Measurements from ENCODE around the gene ASIC4.

ASIC4 gene

GRCh38 chr2:219563271-219563928 is 49.1 kb downstream of the ASIC4 start:
- no peak for DNase-seq (ENCODE audit: low read depth)
- TF ChIP-seq CTCF (IDR thresholded peaks at IDR 0.05; ENCODE audit: low read depth, low read length) (no peak), MAX (IDR thresholded peaks at IDR 0.05; ENCODE audit: low read depth, low read length) (no peak), MYC (IDR thresholded peaks at IDR 0.05; ENCODE audit: low read depth, low read length) (no peak), POLR2A (IDR thresholded peaks at IDR 0.05; ENCODE audit: extremely low read depth, insufficient read length) (no peak)
- no peak overlapping the region for H3K4me3 ChIP-seq (ENCODE audit: low read depth, low read length)

GRCh38 chr2:219565130-219566080 is 51.1 kb downstream of the ASIC4 start:
- TF ChIP-seq MYC (IDR thresholded peaks at IDR 0.05; ENCODE audit: low read depth, low read length), result no peak
- TF ChIP-seq CTCF (IDR thresholded peaks at IDR 0.05; ENCODE audit: low read depth, low read length), result no peak
- TF ChIP-seq MAX (IDR thresholded peaks at IDR 0.05; ENCODE audit: low read depth, low read length), result no peak
- TF ChIP-seq POLR2A (IDR thresholded peaks at IDR 0.05; ENCODE audit: extremely low read depth, insufficient read length), result no peak
- no peak overlapping the region for H3K4me3 ChIP-seq (ENCODE audit: low read depth, low read length)
- no peak for DNase-seq (ENCODE audit: low read depth)

DNA sequence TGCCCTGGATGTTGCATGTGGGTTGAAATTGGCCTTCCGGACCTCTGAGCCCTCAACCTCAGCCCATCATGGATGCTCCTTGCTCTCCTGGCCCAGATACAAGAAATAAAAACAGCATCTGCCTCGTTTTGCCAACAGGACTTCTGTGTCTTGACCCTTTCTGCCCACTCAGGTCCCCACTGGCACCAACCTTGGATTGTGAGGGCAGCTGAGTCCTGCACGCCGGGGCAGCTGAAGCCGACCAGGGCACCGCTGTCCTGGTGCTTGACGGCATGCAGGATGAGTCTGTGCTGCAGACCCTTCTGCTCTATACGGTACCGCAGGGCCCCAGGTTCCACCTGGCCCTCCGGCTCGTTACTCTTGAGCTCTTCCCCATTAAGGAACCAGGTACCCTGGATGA is 52.4 kb downstream of the ASIC4 start:
- no peak overlapping the region for H3K4me3 ChIP-seq (ENCODE audit: low read depth, low read length)
- no peak for TF ChIP-seq POLR2A (IDR thresholded peaks at IDR 0.05; ENCODE audit: extremely low read depth, insufficient read length)
- no peak for TF ChIP-seq MYC (IDR thresholded peaks at IDR 0.05; ENCODE audit: low read depth, low read length)
- no peak for DNase-seq (ENCODE audit: low read depth)

DNA sequence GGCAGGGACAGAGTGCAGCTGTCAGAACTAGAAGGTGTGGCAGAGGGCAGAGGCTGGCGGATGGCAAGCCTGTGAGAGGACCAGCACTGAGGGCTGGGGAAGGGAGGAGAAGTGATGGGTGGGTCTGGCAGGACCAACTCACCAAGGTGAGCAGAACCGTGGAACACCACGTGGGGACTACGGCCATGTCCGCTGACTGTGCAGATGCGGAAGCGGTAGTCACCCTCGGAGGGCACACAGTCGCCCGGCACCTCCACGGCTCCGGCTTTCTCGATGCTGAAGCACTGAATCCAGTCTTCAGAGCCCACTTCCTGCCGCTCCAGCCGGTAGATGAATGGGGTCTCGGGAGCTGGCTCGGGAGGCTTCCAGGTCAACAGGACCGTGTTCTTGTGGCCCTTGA is 52.8 kb downstream of the ASIC4 start:
- H3K4me3 ChIP-seq (ENCODE audit: low read depth, low read length), result no peak overlapping the region
- TF ChIP-seq MYC (IDR thresholded peaks at IDR 0.05; ENCODE audit: low read depth, low read length) (no peak), MAX (IDR thresholded peaks at IDR 0.05; ENCODE audit: low read depth, low read length) (no peak), CTCF (IDR thresholded peaks at IDR 0.05; ENCODE audit: low read depth, low read length) (no peak), POLR2A (IDR thresholded peaks at IDR 0.05; ENCODE audit: extremely low read depth, insufficient read length) (no peak)
- no peak for DNase-seq (ENCODE audit: low read depth)

- no peak for DNase-seq (ENCODE audit: low read depth)
- TF ChIP-seq CTCF (IDR thresholded peaks at IDR 0.05; ENCODE audit: low read depth, low read length) (no peak), POLR2A (IDR thresholded peaks at IDR 0.05; ENCODE audit: extremely low read depth, insufficient read length) (no peak), MYC (IDR thresholded peaks at IDR 0.05; ENCODE audit: low read depth, low read length) (no peak), MAX (IDR thresholded peaks at IDR 0.05; ENCODE audit: low read depth, low read length) (no peak)
Observed at GRCh38 chr2:219567791-219568361, 53.6 kb downstream of the ASIC4 start.

GRCh38 chr2:219569041-219569440 is 54.8 kb downstream of the ASIC4 start:
- no peak overlapping the region for H3K4me3 ChIP-seq (ENCODE audit: low read depth, low read length)
- TF ChIP-seq MAX (IDR thresholded peaks at IDR 0.05; ENCODE audit: low read depth, low read length) (no peak), MYC (IDR thresholded peaks at IDR 0.05; ENCODE audit: low read depth, low read length) (no peak), CTCF (IDR thresholded peaks at IDR 0.05; ENCODE audit: low read depth, low read length) (no peak)
- DNase-seq (ENCODE audit: low read depth), result no peak

More at GRCh38 chr2:219567791-219568361, 53.6 kb downstream of the ASIC4 start:
- no peak overlapping the region for H3K4me3 ChIP-seq (ENCODE audit: low read depth, low read length)
